ENCODE data around the gene GABRP.

The GABRP gene

GRCh38 chr5:170846416-170846815, 62.9 kb downstream of the GABRP start:
- Mint-ChIP-seq H3K9me3 (peaks cover 0 to 1% of the 10 kb centered on the region in 2 donors), H3K4me1 (no peaks in the 10 kb centered on the region), H3K4me3 (no peak overlapping the region), H3K36me3 (no peaks in the 10 kb centered on the region), H3K27ac (no peak overlapping the region), H3K27me3 (peaks cover 0 to 6% of the 10 kb centered on the region in 2 donors)
- ATAC-seq (replicated peaks) (no peak), DNase-seq (no peak)

GRCh38 chr5:170846846-170847245, 63.3 kb downstream of the GABRP start:
- H3K4me3 Mint-ChIP-seq: no peak overlapping the region
- peaks cover 0 to 1% of the 10 kb centered on the region in 2 donors for H3K9me3 Mint-ChIP-seq
- no peaks in the 10 kb centered on the region for H3K36me3 Mint-ChIP-seq
- DNase-seq (no peak), ATAC-seq (replicated peaks) (no peak)
- peaks cover 0 to 6% of the 10 kb centered on the region in 2 donors for H3K27me3 Mint-ChIP-seq
- H3K4me1 Mint-ChIP-seq: no peaks in the 10 kb centered on the region
- H3K27ac Mint-ChIP-seq: no peak overlapping the region

GRCh38 chr5:170848033-170848432, 64.5 kb downstream of the GABRP start:
- Mint-ChIP-seq H3K36me3 (no peaks in the 10 kb centered on the region), H3K4me1 (no peaks in the 10 kb centered on the region), H3K27me3 (peaks cover 0 to 6% of the 10 kb centered on the region in 2 donors), H3K4me3 (no peak overlapping the region), H3K27ac (no peak overlapping the region), H3K9me3 (peaks cover 0 to 1% of the 10 kb centered on the region in 2 donors)
- DNase-seq (no peak), ATAC-seq (replicated peaks) (no peak)

- H3K27ac Mint-ChIP-seq: no peak overlapping the region
- H3K4me3 Mint-ChIP-seq: no peak overlapping the region
- peaks cover 0 to 6% of the 10 kb centered on the region in 2 donors for H3K27me3 Mint-ChIP-seq
- peaks cover 0 to 1% of the 10 kb centered on the region in 2 donors for H3K9me3 Mint-ChIP-seq
- H3K4me1 Mint-ChIP-seq: no peaks in the 10 kb centered on the region
- H3K36me3 Mint-ChIP-seq: no peaks in the 10 kb centered on the region
- ATAC-seq (replicated peaks) (no peak), DNase-seq (no peak)
Observed at GRCh38 chr5:170849374-170849773, 65.8 kb downstream of the GABRP start.

GRCh38 chr5:170854566-170854965, 71.0 kb downstream of the GABRP start:
- Mint-ChIP-seq H3K4me3 (no peak overlapping the region), H3K36me3 (no peaks in the 10 kb centered on the region), H3K9me3 (peaks cover 8 to 10% of the 10 kb centered on the region in 2 donors), H3K27ac (no peak overlapping the region), H3K27me3 (peaks cover 8 to 10% of the 10 kb centered on the region in 2 donors), H3K4me1 (no peaks in the 10 kb centered on the region)
- DNase-seq: no peak
- ATAC-seq (replicated peaks): no peak

GRCh38 chr5:170857066-170857465, 73.5 kb downstream of the GABRP start:
- Mint-ChIP-seq H3K9me3 (peaks cover 18 to 24% of the 10 kb centered on the region in 2 donors), H3K27ac (no peak overlapping the region), H3K4me1 (peaks cover 0 to 4% of the 10 kb centered on the region in 2 donors), H3K4me3 (no peak overlapping the region), H3K36me3 (peaks cover 10 to 14% of the 10 kb centered on the region in 2 donors), H3K27me3 (peaks cover 22 to 25% of the 10 kb centered on the region in 2 donors)
- DNase-seq: no peak
- ATAC-seq (replicated peaks): no peak

- H3K9me3 Mint-ChIP-seq: peaks cover 18 to 24% of the 10 kb centered on the region in 2 donors
- no peak overlapping the region for H3K4me3 Mint-ChIP-seq
- peaks cover 10 to 14% of the 10 kb centered on the region in 2 donors for H3K36me3 Mint-ChIP-seq
- DNase-seq (no peak), ATAC-seq (replicated peaks) (no peak)
- H3K27ac Mint-ChIP-seq: no peak overlapping the region
- H3K27me3 Mint-ChIP-seq: peaks cover 48 to 50% of the 10 kb centered on the region in 2 donors
- peaks cover 0 to 4% of the 10 kb centered on the region in 2 donors for H3K4me1 Mint-ChIP-seq
Observed at GRCh38 chr5:170860415-170860814, 76.9 kb downstream of the GABRP start.

- DNase-seq: no peak
- ATAC-seq (replicated peaks): no peak
- Mint-ChIP-seq H3K36me3 (peaks cover 10 to 14% of the 10 kb centered on the region in 2 donors), H3K9me3 (peaks cover 18 to 24% of the 10 kb centered on the region in 2 donors), H3K27ac (peak overlapping the region; percentile 72), H3K4me1 (peaks cover 0 to 4% of the 10 kb centered on the region in 2 donors), H3K27me3 (peaks cover 48 to 52% of the 10 kb centered on the region in 2 donors), H3K4me3 (peak overlapping the region; percentile 7 to 30)
Observed at GRCh38 chr5:170860818-170861666, 77.5 kb downstream of the GABRP start.

- no peak for ATAC-seq (replicated peaks)
- Mint-ChIP-seq H3K4me3 (peak overlapping the region; percentile 7 to 30), H3K36me3 (peaks cover 10 to 14% of the 10 kb centered on the region in 2 donors), H3K27me3 (peaks cover 48 to 56% of the 10 kb centered on the region in 2 donors), H3K4me1 (peaks cover 0 to 4% of the 10 kb centered on the region in 2 donors), H3K27ac (peak overlapping the region; percentile 72), H3K9me3 (peaks cover 18 to 24% of the 10 kb centered on the region in 2 donors)
- DNase-seq: no peak
Observed at GRCh38 chr5:170861667-170861916, 78.1 kb downstream of the GABRP start.

GRCh38 chr5:170861917-170862766, 78.6 kb downstream of the GABRP start, which contains the start of gene RANBP17:
Gene RANBP17 (plus strand): TSS chr5:170862018.
- Mint-ChIP-seq H3K36me3 (peaks cover 10 to 14% of the 10 kb centered on the region in 2 donors), H3K4me1 (peaks cover 0 to 4% of the 10 kb centered on the region in 2 donors), H3K27me3 (peaks cover 48 to 56% of the 10 kb centered on the region in 2 donors), H3K9me3 (peaks cover 18 to 24% of the 10 kb centered on the region in 2 donors), H3K4me3 (peak within 1 kb of the TSS; percentile 30 to 35), H3K27ac (peak within 1 kb of the TSS; percentile 72)
- DNase-seq (no peak), ATAC-seq (replicated peaks) (peak in 1 of 2 donors; percentile 38)

- Mint-ChIP-seq H3K4me3 (no peak overlapping the region), H3K27me3 (peaks cover 47 to 54% of the 10 kb centered on the region in 2 donors), H3K4me1 (peaks cover 0 to 4% of the 10 kb centered on the region in 2 donors), H3K36me3 (peaks cover 10 to 14% of the 10 kb centered on the region in 2 donors), H3K9me3 (peaks cover 18 to 23% of the 10 kb centered on the region in 2 donors), H3K27ac (no peak overlapping the region)
- DNase-seq (no peak), ATAC-seq (replicated peaks) (no peak)
Observed at GRCh38 chr5:170863646-170864045, 80.1 kb downstream of the GABRP start.
